Mononuclear cell (primary cell): ENCODE data around the gene ACSL3. TPM values are rescaled to one million over a fixed set of nuclear protein-coding genes. Genes with fewer than 3 reads are reported as not detected.
"Not testable (repeated sequence)": the region's sequence is repeated elsewhere in the genome, so short reads cannot be mapped to it uniquely, and the experiment has no call there.

Experiments used
- H3K27me3 ChIP-seq: 2 replicates; pipeline ENCODE4 v1.6.0; 2011; ENCODE audit warnings: low read length, control low read depth; ENCODE audit not compliant: insufficient read depth
- H3K4me1 ChIP-seq: 2 replicates; pipeline ENCODE4 v1.5.1; 2011; ENCODE audit warnings: mild to moderate bottlenecking, low read length, control low read depth; ENCODE audit not compliant: insufficient read depth
- H3K4me3 ChIP-seq: 2 replicates; pipeline ENCODE4 v1.5.1; 2011; ENCODE audit warnings: mild to moderate bottlenecking, low read length, moderate library complexity
- H3K9me3 ChIP-seq: 2 replicates; pipeline ENCODE4 v1.5.1; 2011; ENCODE audit warnings: low read depth, mild to moderate bottlenecking, control low read depth, low read length
- total RNA-seq: library from RNA; depleted of rRNA; stranded (reverse); fragments of >200 nt; gene quantifications from one replicate; pipeline ENCODE4 v1.2.3, GENCODE V29; 2012

The ACSL3 gene
- total RNA-seq, 1 donor: 64.6 TPM

DNA sequence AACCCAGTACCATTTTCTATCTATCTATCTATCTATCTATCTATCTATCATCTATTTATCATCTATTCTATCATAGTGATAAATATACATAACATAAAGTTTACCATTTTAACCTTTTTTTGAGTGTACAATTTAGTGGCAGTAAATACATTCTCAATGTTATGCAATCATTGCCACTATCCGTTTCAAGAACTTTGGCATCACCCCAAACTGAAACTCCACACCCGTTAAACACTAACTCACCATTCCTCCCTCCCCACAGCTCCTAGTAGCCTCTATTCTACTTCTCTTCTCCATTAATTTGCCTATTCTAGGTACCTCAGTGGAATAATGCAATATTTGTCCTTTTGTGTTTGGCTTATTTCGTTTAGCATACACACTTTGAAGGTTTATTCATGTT is 108.7 kb downstream of the ACSL3 start:
- Histone ChIP-seq H3K9me3 (no peaks in the 10 kb centered on the region), H3K4me1 (peaks cover 5% of the 10 kb centered on the region), H3K4me3 (no peak overlapping the region), H3K27me3 (peaks cover 2% of the 10 kb centered on the region)

DNA sequence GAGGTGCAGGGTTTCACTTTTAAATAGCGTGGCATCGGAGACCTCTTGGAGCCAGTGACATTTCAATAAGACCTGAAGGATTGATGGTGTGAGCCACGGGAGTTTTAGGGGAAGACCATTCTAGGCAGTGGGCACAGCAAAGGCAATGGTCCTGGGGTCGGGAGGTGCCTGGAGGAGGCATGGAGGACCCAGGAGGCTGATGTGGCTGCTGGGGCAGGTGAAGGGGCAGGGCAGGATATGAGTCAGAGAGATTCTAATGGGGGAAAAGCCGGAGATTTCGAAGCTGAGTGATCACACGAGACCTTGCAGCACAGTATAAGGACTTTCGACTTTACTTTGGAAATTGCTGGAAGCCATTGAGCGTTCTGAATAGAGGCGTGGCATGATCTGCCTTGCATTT is 111.6 kb downstream of the ACSL3 start:
- peaks cover 5% of the 10 kb centered on the region for H3K4me1 ChIP-seq
- H3K27me3 ChIP-seq: peaks cover 2% of the 10 kb centered on the region
- no peaks in the 10 kb centered on the region for H3K9me3 ChIP-seq
- no peak overlapping the region for H3K4me3 ChIP-seq

GRCh38 chr2:222973237-222973636 is 112.4 kb downstream of the ACSL3 start:
- Histone ChIP-seq H3K27me3 (peaks cover 2% of the 10 kb centered on the region), H3K4me1 (peaks cover 5% of the 10 kb centered on the region), H3K9me3 (no peaks in the 10 kb centered on the region), H3K4me3 (no peak overlapping the region)

GRCh38 chr2:222973733-222974132 is 112.9 kb downstream of the ACSL3 start:
- H3K27me3 ChIP-seq: peaks cover 2% of the 10 kb centered on the region
- H3K4me3 ChIP-seq: no peak overlapping the region
- peaks cover 5% of the 10 kb centered on the region for H3K4me1 ChIP-seq
- no peaks in the 10 kb centered on the region for H3K9me3 ChIP-seq

GRCh38 chr2:222976521-222977061 is 115.8 kb downstream of the ACSL3 start:
- Histone ChIP-seq H3K9me3 (no peaks in the 10 kb centered on the region), H3K4me3 (no peak overlapping the region), H3K27me3 (no peaks in the 10 kb centered on the region), H3K4me1 (peaks cover 2% of the 10 kb centered on the region)

GRCh38 chr2:222977121-222977520 is 116.3 kb downstream of the ACSL3 start:
- no peaks in the 10 kb centered on the region for H3K9me3 ChIP-seq
- H3K27me3 ChIP-seq: no peaks in the 10 kb centered on the region
- H3K4me3 ChIP-seq: no peak overlapping the region
- peaks cover 2% of the 10 kb centered on the region for H3K4me1 ChIP-seq

GRCh38 chr2:222978850-222979249 is 118.0 kb downstream of the ACSL3 start:
- Histone ChIP-seq H3K9me3 (no peaks in the 10 kb centered on the region), H3K27me3 (no peaks in the 10 kb centered on the region), H3K4me1 (peaks cover 9% of the 10 kb centered on the region), H3K4me3 (no peak overlapping the region)

GRCh38 chr2:222979484-222979883 is 118.6 kb downstream of the ACSL3 start:
- Histone ChIP-seq H3K9me3 (no peaks in the 10 kb centered on the region), H3K27me3 (no peaks in the 10 kb centered on the region), H3K4me1 (peaks cover 9% of the 10 kb centered on the region), H3K4me3 (no peak overlapping the region)

DNA sequence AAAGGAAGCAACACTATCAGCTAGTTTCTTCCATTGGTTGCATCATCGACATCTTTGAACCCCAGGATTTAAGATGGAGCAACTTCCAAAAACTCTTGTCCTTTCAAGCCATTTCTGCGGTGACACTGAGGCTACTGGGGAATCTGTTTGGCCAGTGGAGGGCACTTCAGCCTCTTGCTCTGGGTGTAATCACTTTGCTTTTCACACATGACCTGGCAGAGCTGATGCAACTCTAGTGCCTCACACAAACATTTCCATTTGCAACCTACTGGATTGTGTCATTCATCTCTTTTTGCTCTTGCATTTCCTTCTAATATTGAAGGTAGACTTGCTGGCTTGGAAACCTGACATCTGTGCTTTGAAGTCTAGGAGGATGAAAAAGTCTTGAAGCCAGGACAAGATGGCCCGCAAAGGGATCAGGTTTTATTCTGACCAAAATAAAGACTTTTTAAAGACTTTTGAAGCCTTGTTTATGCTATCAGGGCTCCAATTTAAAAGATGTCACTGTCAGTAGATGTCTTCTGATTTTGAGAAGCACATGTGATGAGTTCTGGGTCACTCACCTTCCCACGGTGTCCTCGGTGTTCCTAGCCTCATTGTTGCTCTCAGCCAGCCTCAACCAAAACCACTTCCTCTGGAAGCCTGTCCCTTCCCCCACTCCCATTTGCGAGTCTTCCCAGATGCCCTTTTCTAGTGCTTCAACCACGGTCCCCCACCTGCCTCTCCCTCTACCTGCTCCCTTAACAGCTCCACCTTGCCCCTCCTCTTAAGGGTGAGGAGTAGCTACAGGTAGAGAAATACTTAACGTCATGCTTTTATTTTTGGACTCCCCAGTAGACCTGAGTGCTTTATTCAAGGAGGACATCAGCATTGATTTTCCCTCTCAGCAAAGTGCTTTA is 121.4 kb downstream of the ACSL3 start:
- H3K9me3 ChIP-seq: no peaks in the 10 kb centered on the region
- H3K4me3 ChIP-seq: no peak overlapping the region

GRCh38 chr2:222982909-222983265 is 122.1 kb downstream of the ACSL3 start:
- Histone ChIP-seq H3K9me3 (no peaks in the 10 kb centered on the region), H3K4me1 (peaks cover 9% of the 10 kb centered on the region), H3K27me3 (peaks cover 3% of the 10 kb centered on the region), H3K4me3 (no peak overlapping the region)

More for the DNA sequence above, 121.4 kb downstream of the ACSL3 start:
- H3K27me3 ChIP-seq: peaks cover 3% of the 10 kb centered on the region
- peaks cover 9% of the 10 kb centered on the region for H3K4me1 ChIP-seq

- no peak overlapping the region for H3K4me3 ChIP-seq
- H3K9me3 ChIP-seq: no peaks in the 10 kb centered on the region
- H3K27me3 ChIP-seq: peaks cover 3% of the 10 kb centered on the region
- peaks cover 9% of the 10 kb centered on the region for H3K4me1 ChIP-seq
These were observed 124.1 kb downstream of the ACSL3 start for GRCh38 chr2:222984908-222985307.

DNA sequence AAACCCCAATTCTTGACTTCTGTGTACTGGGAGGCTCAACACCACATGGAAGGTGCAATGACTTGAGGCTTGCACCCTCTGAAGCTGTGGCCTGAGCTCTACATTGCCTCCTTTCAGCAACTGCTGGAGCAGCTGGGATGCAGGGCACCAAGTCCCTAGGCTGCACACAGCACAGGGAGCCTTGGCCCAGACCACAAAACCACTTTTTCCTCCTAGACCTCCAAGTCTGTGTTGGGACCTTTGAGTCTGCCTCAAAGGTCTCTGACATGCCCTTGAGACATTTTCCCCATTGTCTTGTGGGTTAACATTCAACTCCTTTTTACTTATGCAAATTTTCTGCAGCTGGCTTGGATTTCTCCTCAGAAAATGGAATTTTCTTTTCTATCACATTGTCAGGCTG is 128.6 kb downstream of the ACSL3 start:
- Histone ChIP-seq H3K4me3 (no peak overlapping the region), H3K4me1 (no peaks in the 10 kb centered on the region), H3K27me3 (peaks cover 3% of the 10 kb centered on the region), H3K9me3 (no peaks in the 10 kb centered on the region)

- not testable (repeated sequence) for H3K9me3 ChIP-seq, H3K27me3 ChIP-seq, H3K4me3 ChIP-seq, H3K4me1 ChIP-seq
These were observed 129.4 kb downstream of the ACSL3 start for GRCh38 chr2:222990206-222990605.

DNA sequence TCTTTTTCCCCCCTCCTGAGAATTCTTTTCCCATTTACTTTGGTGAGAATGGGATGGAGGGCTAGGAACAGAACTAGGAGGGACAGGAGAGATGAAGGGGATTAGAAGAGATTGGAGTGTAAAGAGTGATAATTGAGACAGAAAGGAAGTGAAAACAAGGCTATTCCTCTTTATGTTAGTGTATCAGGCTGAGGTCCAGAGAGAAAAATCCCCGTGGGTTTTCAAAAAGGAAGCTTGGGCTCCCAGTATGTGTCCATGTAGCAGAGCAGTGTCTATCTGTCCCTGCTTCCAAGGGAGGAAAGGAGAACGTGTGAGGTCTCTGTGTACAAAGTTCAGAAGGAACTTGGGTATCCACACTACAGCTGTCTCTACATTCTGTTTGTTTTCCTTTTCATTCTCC is 131.3 kb downstream of the ACSL3 start:
- H3K4me1 ChIP-seq: no peaks in the 10 kb centered on the region
- H3K27me3 ChIP-seq: no peaks in the 10 kb centered on the region
- no peak overlapping the region for H3K4me3 ChIP-seq
- no peaks in the 10 kb centered on the region for H3K9me3 ChIP-seq
